Measurements from ENCODE around the gene FAM161B.
A peak's percentile ranks its signal among the peaks of the same experiment; 100 is the strongest.
"Not testable (repeated sequence)": the region's sequence is repeated elsewhere in the genome, so short reads cannot be mapped to it uniquely, and the experiment has no call there.

Gene FAM161B
- 11.6 reads per million, percentile 35 among the genes with 10 or more reads in this experiment for total RNA-seq

GRCh38 chr14:73949752-73950734, at the start of gene FAM161B, which contains the start of gene COQ6:
TSS of gene FAM161B (minus strand) at chr14:73950094. CDS start at chr14:73950026, 68 bp downstream.
TSS of gene COQ6 (plus strand) at chr14:73950302. CDS start at chr14:73950333, 31 bp downstream.
- peak; percentile 89 for DNase-seq

- DNase-seq: no peak
These were observed 48.8 kb upstream of the FAM161B start for GRCh38 chr14:73998726-73999125.

- no peak for DNase-seq
These were observed 48.1 kb upstream of the FAM161B start for GRCh38 chr14:73997944-73998447.

GRCh38 chr14:73997108-73997943, 47.4 kb upstream of the FAM161B start:
- DNase-seq: no peak

- no peak for DNase-seq
These were observed 46.8 kb upstream of the FAM161B start for GRCh38 chr14:73996731-73997107.

- DNase-seq: no peak
These were observed 46.1 kb upstream of the FAM161B start for GRCh38 chr14:73995977-73996378.

- not testable (repeated sequence) for DNase-seq
These were observed 45.0 kb upstream of the FAM161B start for GRCh38 chr14:73994926-73995325.

GRCh38 chr14:73991092-73991491, 41.2 kb upstream of the FAM161B start:
- DNase-seq: no peak

GRCh38 chr14:73988656-73989055, 38.8 kb upstream of the FAM161B start:
- not testable (repeated sequence) for DNase-seq

GRCh38 chr14:73988065-73988464, 38.2 kb upstream of the FAM161B start:
- no peak for DNase-seq

- no peak for DNase-seq
These were observed 28.0 kb upstream of the FAM161B start for GRCh38 chr14:73977896-73978295.

GRCh38 chr14:73976125-73976524, 26.2 kb upstream of the FAM161B start:
- DNase-seq: no peak

GRCh38 chr14:73973497-73973896, 23.6 kb upstream of the FAM161B start:
- DNase-seq: no peak

GRCh38 chr14:73968885-73969284, 19.0 kb upstream of the FAM161B start:
- no peak for DNase-seq

- no peak for DNase-seq
These were observed 15.3 kb upstream of the FAM161B start for GRCh38 chr14:73965216-73965615.

- no peak for DNase-seq
These were observed 11.3 kb upstream of the FAM161B start for GRCh38 chr14:73961192-73961591.

- no peak for DNase-seq
These were observed 8.7 kb upstream of the FAM161B start for GRCh38 chr14:73958591-73958990.

GRCh38 chr14:73955674-73956073, 5.8 kb upstream of the FAM161B start:
- no peak for DNase-seq

- DNase-seq: no peak
These were observed 3.8 kb upstream of the FAM161B start for GRCh38 chr14:73953731-73954130.

GRCh38 chr14:73945159-73945670, 4.7 kb downstream of the FAM161B start:
- DNase-seq: no peak

- DNase-seq: no peak
These were observed 5.3 kb downstream of the FAM161B start for GRCh38 chr14:73944432-73945158.

GRCh38 chr14:73943083-73943482, 6.8 kb downstream of the FAM161B start:
- no peak for DNase-seq

All from effector CD4-positive, alpha-beta T cell (primary cell).